ENCODE measurements around the gene KCNN3. TPM values are rescaled to one million over a fixed set of nuclear protein-coding genes. Genes with fewer than 3 reads are reported as not detected.

The KCNN3 gene
- total and polyA plus RNA-seq, 2 donors (not counting 1 experiment from before 2014, with no cell fraction given), result 0.17 to 0.82 TPM

- H3K4me3 Mint-ChIP-seq, result no peak overlapping the region
- intact Hi-C loops (cut with micrococcal nuclease), result loop anchor here (1.0 kb wide), 4 partner anchors 118 to 399 kb away; no protein-coding TSS in a partner anchor
- Histone ChIP-seq H3K4me2 (replicated peaks; ENCODE audit: low read depth, low read length, poor library complexity, severe bottlenecking) (no peak overlapping the region), H3K4me1 (ENCODE audit: control insufficient read depth in 2 of 2, insufficient read depth in 2 of 2, low read length in 2 of 2) (peaks cover 0 to 2% of the 10 kb centered on the region in 2 donors), H4K20me1 (ENCODE audit: control insufficient read depth, insufficient read depth, low read length, poor library complexity, severe bottlenecking) (no peaks in the 10 kb centered on the region), H3K79me2 (ENCODE audit: control insufficient read depth, insufficient read depth, low read length) (no peaks in the 10 kb centered on the region), H3K27ac (ENCODE audit: low read length in 2 of 2) (no peak overlapping the region), H2AFZ (ENCODE audit: insufficient read depth, low read depth, low read length, poor library complexity, severe bottlenecking) (no peak overlapping the region), H3K36me3 (replicated peaks in 1 of 2; ENCODE audit: control extremely low read depth in 1 of 2, control insufficient read depth in 1 of 2, extremely low read depth in 1 of 2, insufficient read depth in 2 of 2, low read length in 1 of 2) (no peaks in the 10 kb centered on the region), H3K27me3 (replicated peaks in 1 of 4; ENCODE audit: control extremely low read depth in 1 of 4, control insufficient read depth in 3 of 4, insufficient read depth in 4 of 4, low read length in 3 of 4) (no peaks in the 10 kb centered on the region), H3K9me3 (ENCODE audit: control extremely low read depth in 1 of 3, control insufficient read depth in 2 of 3, insufficient read depth in 1 of 3, low read length in 2 of 3) (no peaks in the 10 kb centered on the region), H3K4me3 (ENCODE audit: control extremely low read depth in 1 of 5, extremely low read depth in 1 of 5, insufficient read depth in 1 of 5, low read depth in 2 of 5, low read length in 4 of 5) (no peak overlapping the region), H3K9ac (ENCODE audit: low read length) (no peak overlapping the region)
- no peaks in the 10 kb centered on the region for H3K4me1 Mint-ChIP-seq
- TF ChIP-seq CTCF (IDR thresholded peaks at IDR 0.05) (peak; percentile 89), EZH2 (IDR thresholded peaks at IDR 0.05; ENCODE audit: borderline replicate concordance, insufficient read depth, low read depth, low read length, poor library complexity, severe bottlenecking) (no peak)
- peak; percentile 93 for ATAC-seq (ENCODE audit: low read depth)
- ChIA-PET POLR2A (interaction anchor here (0.7 to 1.0 kb wide), 2 partner anchors 12 to 252 kb away, joined by 3 read pairs; no protein-coding TSS in a partner anchor), CTCF (interaction anchor here (0.6 to 3.5 kb wide), 34 partner anchors 8 to 398 kb away, joined by 3 to 37 read pairs (median 4); partner anchors contain the start of genes KCNN3 and PMVK)
- H3K27ac Mint-ChIP-seq, result no peak overlapping the region
- H3K27me3 Mint-ChIP-seq, result no peaks in the 10 kb centered on the region
- no peaks in the 10 kb centered on the region for H3K9me3 Mint-ChIP-seq (ENCODE audit: insufficient read depth)
- 40% methylated on average over 20 of the region's 20 CpGs for WGBS (ENCODE audit: insufficient coverage)
- peak; percentile 78 for DNase-seq
Measured at GRCh38 chr1:154878371-154879037, 8.4 kb upstream of the KCNN3 start.

DNA sequence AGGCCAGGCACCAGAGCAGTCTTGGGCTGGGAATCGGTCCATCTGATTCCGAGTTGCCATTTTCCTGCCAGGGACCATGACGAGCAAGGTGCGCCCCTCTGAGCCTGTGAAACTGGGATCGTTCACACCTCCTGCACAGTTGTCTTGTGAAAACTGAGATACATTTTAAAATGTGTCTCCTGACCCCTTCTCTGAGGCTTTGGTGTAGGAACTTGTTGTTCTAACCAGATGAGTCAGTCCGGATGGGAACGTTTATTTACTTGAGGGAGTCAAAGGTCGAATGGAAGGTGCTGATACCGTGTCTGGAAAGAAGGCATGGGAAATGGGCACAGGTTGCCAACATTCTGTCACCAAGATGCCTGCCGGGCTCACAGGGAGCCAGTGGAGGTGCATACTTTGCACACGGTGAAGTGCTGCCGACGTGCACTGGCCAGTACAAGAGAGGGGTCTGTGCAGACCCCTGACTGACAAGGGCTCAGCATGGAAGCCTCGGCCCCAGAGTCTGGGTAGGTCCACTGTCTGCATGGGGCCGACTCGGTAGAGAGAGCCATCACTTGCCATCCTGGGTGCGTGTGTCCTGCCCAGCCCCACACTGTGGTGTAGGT, 7.4 kb upstream of the KCNN3 start:
- Histone ChIP-seq H3K9ac (ENCODE audit: low read length) (no peak overlapping the region), H3K4me2 (replicated peaks; ENCODE audit: low read depth, low read length, poor library complexity, severe bottlenecking) (no peak overlapping the region), H2AFZ (ENCODE audit: insufficient read depth, low read depth, low read length, poor library complexity, severe bottlenecking) (no peak overlapping the region), H3K79me2 (ENCODE audit: control insufficient read depth, insufficient read depth, low read length) (no peaks in the 10 kb centered on the region), H3K4me3 (ENCODE audit: control extremely low read depth in 1 of 5, extremely low read depth in 1 of 5, insufficient read depth in 1 of 5, low read depth in 2 of 5, low read length in 4 of 5) (no peak overlapping the region), H3K4me1 (ENCODE audit: control insufficient read depth in 2 of 2, insufficient read depth in 2 of 2, low read length in 2 of 2) (peaks cover 0 to 2% of the 10 kb centered on the region in 2 donors), H3K9me3 (ENCODE audit: control extremely low read depth in 1 of 3, control insufficient read depth in 2 of 3, insufficient read depth in 1 of 3, low read length in 2 of 3) (no peaks in the 10 kb centered on the region), H3K27ac (ENCODE audit: low read length in 2 of 2) (no peak overlapping the region), H3K36me3 (replicated peaks in 1 of 2; ENCODE audit: control extremely low read depth in 1 of 2, control insufficient read depth in 1 of 2, extremely low read depth in 1 of 2, insufficient read depth in 2 of 2, low read length in 1 of 2) (no peaks in the 10 kb centered on the region), H3K27me3 (replicated peaks in 1 of 4; ENCODE audit: control extremely low read depth in 1 of 4, control insufficient read depth in 3 of 4, insufficient read depth in 4 of 4, low read length in 3 of 4) (no peaks in the 10 kb centered on the region), H4K20me1 (ENCODE audit: control insufficient read depth, insufficient read depth, low read length, poor library complexity, severe bottlenecking) (no peaks in the 10 kb centered on the region)
- Mint-ChIP-seq H3K27me3 (no peaks in the 10 kb centered on the region), H3K4me3 (no peak overlapping the region), H3K9me3 (ENCODE audit: insufficient read depth) (no peaks in the 10 kb centered on the region), H3K4me1 (no peaks in the 10 kb centered on the region), H3K27ac (no peak overlapping the region)
- WGBS (ENCODE audit: insufficient coverage), result 91% methylated on average over 17 of the region's 17 CpGs
- DNase-seq (no peak), ATAC-seq (ENCODE audit: low read depth) (no peak)
- no peak for TF ChIP-seq EZH2 (IDR thresholded peaks at IDR 0.05; ENCODE audit: borderline replicate concordance, insufficient read depth, low read depth, low read length, poor library complexity, severe bottlenecking)
- TF ChIP-seq CTCF (IDR thresholded peaks at IDR 0.05), result no peak
- intact Hi-C loops (cut with micrococcal nuclease), result no loop called here
- CTCF ChIA-PET, result interaction anchor here (1.6 to 3.5 kb wide), 7 partner anchors 18 to 397 kb away, joined by 4 to 37 read pairs (median 9); partner anchors contain the start of gene PMVK
- POLR2A ChIA-PET, result no interaction called here

All from B cell (primary cell).